Panc1 (cell line): ENCODE measurements around the gene SLC7A7. TPM values are rescaled to one million over a fixed set of nuclear protein-coding genes. Genes with fewer than 3 reads are reported as not detected.

Experiments
- ATAC-seq: fragments of 200-7000 bp; cut with Tn5 transposase; 2 replicates; pipeline ENCODE4 v1.9.1; 2020; ENCODE audit warnings: mild to moderate bottlenecking, moderate library complexity
- BruUV-seq: library from RNA; stranded (reverse); fragments of 400-500 nt; replicated peaks from 2 replicates; lab custom pipeline; 2021; lab: Mats Ljungman, UMichigan
- CTCF ChIA-PET: fragments of 300-600 bp; sonication (Branson Sonifier 250); formaldehyde crosslinking; loops from one replicate; lab custom pipeline; 2022; ENCODE audit warnings: antibody characterized with exemption; lab: Charles Lee
- POLR2A ChIA-PET: fragments of 300-600 bp; sonication (Branson Sonifier 250); formaldehyde crosslinking; loops from one replicate; lab custom pipeline; 2022; ENCODE audit warnings: antibody characterized with exemption; lab: Charles Lee
- DNase-seq: peaks from one replicate; pipeline ENCODE4 v3.0.0-alpha.2; 2010; ENCODE audit warnings: low read depth, low spot score
- H3K27ac ChIP-seq: 2 replicates; pipeline ENCODE4 v1.5.1; 2011; ENCODE audit warnings: mild to moderate bottlenecking, low read length, inconsistent platforms
- H3K27me3 ChIP-seq: fragments of 200-500 bp; sonication (Bioruptor generic); 2 replicates; pipeline ENCODE4 v1.6.0; 2014; ENCODE audit warnings: low read length, inconsistent platforms; ENCODE audit not compliant: control insufficient read depth, insufficient read depth
- H3K36me3 ChIP-seq: fragments of 200-500 bp; sonication (Bioruptor generic); 2 replicates; pipeline ENCODE4 v1.5.1; 2014; ENCODE audit warnings: inconsistent platforms, mild to moderate bottlenecking, low read length, moderate library complexity; ENCODE audit not compliant: control insufficient read depth, insufficient read depth
- H3K4me1 ChIP-seq: 2 replicates; pipeline ENCODE4 v1.5.1; 2011; ENCODE audit warnings: inconsistent platforms, mild to moderate bottlenecking, low read length, moderate library complexity; ENCODE audit not compliant: control insufficient read depth, insufficient read depth
- H3K4me3 ChIP-seq, 2 experiments: 2 replicates each; pipeline ENCODE4 v1.5.1; 2011 to 2012; ENCODE audit warnings: low read depth in 2 of 2, low read length in 2 of 2, mild to moderate bottlenecking in 2 of 2, inconsistent platforms in 1 of 2, moderate library complexity in 1 of 2
- H3K9me3 ChIP-seq: fragments of 200-500 bp; sonication (Bioruptor generic); 2 replicates; pipeline ENCODE4 v1.5.1; 2014; ENCODE audit warnings: low read depth, mild to moderate bottlenecking, inconsistent platforms, low read length, moderate library complexity; ENCODE audit not compliant: control insufficient read depth, insufficient read depth
- CTCF ChIP-seq: fragments of 450-650 bp; IDR thresholded peaks from 2 replicates; pipeline ENCODE4 v1.5.1; 2017; ENCODE audit warnings: mild to moderate bottlenecking
- POLR2AphosphoS5 ChIP-seq: IDR thresholded peaks from 2 replicates; pipeline ENCODE4 v1.6.1; 2012; ENCODE audit warnings: mild to moderate bottlenecking, low read depth, low read length, moderate library complexity
- REST ChIP-seq, 2 experiments: IDR thresholded peaks; 2 replicates each; pipeline ENCODE4 v1.6.1; 2011 to 2012; ENCODE audit warnings: low read depth in 2 of 2, control low read depth in 1 of 2, low read length in 1 of 2, mild to moderate bottlenecking in 1 of 2, moderate library complexity in 1 of 2; ENCODE audit not compliant: insufficient read depth in 1 of 2
- SIN3A ChIP-seq: IDR thresholded peaks from 2 replicates; pipeline ENCODE4 v1.6.1; 2012; ENCODE audit warnings: low read depth, mild to moderate bottlenecking, low read length, moderate library complexity, borderline replicate concordance; ENCODE audit not compliant: insufficient read depth
- TCF7L2 ChIP-seq: IDR thresholded peaks from 2 replicates; pipeline ENCODE4 v1.6.1; 2011; ENCODE audit warnings: mild to moderate bottlenecking, low read depth, low read length, inconsistent platforms
- in situ Hi-C: cut with HindIII; loops from 2 replicates; pipeline ENCODE4 v1.10.0; 2016; ENCODE audit warnings: low sequenced_read_pairs, low pct_unique_long_range_greater_than_20kb
- intact Hi-C: fragments of 100-400 bp; cut with micrococcal nuclease; formaldehyde crosslinking; loops from one replicate; pipeline ENCODE4 v1.10.0; 2022; ENCODE audit not compliant: unreplicated experiment
- total RNA-seq: library from RNA; stranded (reverse); gene quantifications from one replicate; pipeline ENCODE4 v1.2.1, GENCODE V29; 2021; ENCODE audit not compliant: unreplicated experiment

Gene SLC7A7
- total RNA-seq, 1 experiment from 2014 or later = 0.85 TPM

GRCh38 chr14:22848351-22849164, 33.3 kb upstream of the SLC7A7 start:
- in situ Hi-C loops (no loop called here), intact Hi-C loops (no loop called here)
- TF ChIP-seq REST (IDR thresholded peaks at IDR 0.05; ENCODE audit: insufficient read depth in 1 of 2, low read depth in 2 of 2, low read length in 1 of 2) = no peak
- TF ChIP-seq TCF7L2 = no peak
- no peak for TF ChIP-seq POLR2AphosphoS5
- no peak for TF ChIP-seq CTCF
- no peak for TF ChIP-seq SIN3A
- no peaks in the 10 kb centered on the region for H3K4me1 ChIP-seq
- POLR2A ChIA-PET = no interaction called here
- H3K27me3 ChIP-seq = no peaks in the 10 kb centered on the region
- no peak for ATAC-seq
- no peak overlapping the region for H3K27ac ChIP-seq
- H3K9me3 ChIP-seq = no peaks in the 10 kb centered on the region
- no peak overlapping the region for H3K4me3 ChIP-seq
- CTCF ChIA-PET = interaction anchor here (0.5 kb wide), 1 partner anchor 277 kb away, joined by 3 read pairs; no protein-coding TSS in a partner anchor
- no TSS peak for BruUV-seq
- H3K36me3 ChIP-seq = no peaks in the 10 kb centered on the region
- no peak for DNase-seq

GRCh38 chr14:22847661-22848341, 32.6 kb upstream of the SLC7A7 start:
- no peak for DNase-seq
- Histone ChIP-seq H3K27ac (no peak overlapping the region), H3K4me1 (no peaks in the 10 kb centered on the region), H3K9me3 (no peaks in the 10 kb centered on the region), H3K36me3 (no peaks in the 10 kb centered on the region), H3K27me3 (no peaks in the 10 kb centered on the region), H3K4me3 (no peak overlapping the region)
- in situ Hi-C loops (no loop called here), intact Hi-C loops (no loop called here)
- CTCF ChIA-PET = interaction anchor here (0.5 kb wide), 1 partner anchor 276 kb away, joined by 3 read pairs; no protein-coding TSS in a partner anchor
- BruUV-seq = no TSS peak
- ATAC-seq = no peak
- TF ChIP-seq CTCF (no peak), SIN3A (no peak), TCF7L2 (no peak), REST (IDR thresholded peaks at IDR 0.05; ENCODE audit: insufficient read depth in 1 of 2, low read depth in 2 of 2, low read length in 1 of 2) (no peak), POLR2AphosphoS5 (no peak)
- POLR2A ChIA-PET = no interaction called here
